GM18526 (cell line): Measurements from ENCODE around the gene SYTL1.

Experiments used
- POLR2A ChIP-seq: IDR thresholded peaks from 3 replicates; pipeline ENCODE4 v1.6.1; 2011; ENCODE audit not compliant: insufficient read length; ENCODE audit errors: extremely low read depth

The SYTL1 gene

GRCh38 chr1:27379564-27380122, 37.8 kb downstream of the SYTL1 start:
- TF ChIP-seq POLR2A = no peak

DNA sequence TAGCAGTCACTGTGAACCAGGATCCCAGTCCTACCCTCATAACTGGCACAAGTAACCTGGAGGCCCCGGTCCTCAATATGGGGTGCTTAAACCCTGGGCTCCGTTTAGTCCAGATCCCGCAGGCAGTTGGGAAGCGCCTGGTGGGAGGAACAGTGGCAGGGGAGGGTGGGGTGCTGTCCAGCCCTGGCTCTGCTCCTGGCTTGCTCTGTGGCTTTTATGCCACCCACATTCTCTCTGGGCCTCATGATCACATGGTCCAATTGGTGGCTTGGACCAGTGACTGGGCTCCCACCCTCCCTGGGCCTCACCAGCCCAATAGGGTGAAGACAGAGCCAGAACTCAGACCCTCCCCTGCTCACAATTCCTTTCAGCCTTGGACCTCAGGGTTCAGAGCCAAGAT, 38.4 kb downstream of the SYTL1 start:
- no peak for TF ChIP-seq POLR2A

GRCh38 chr1:27380766-27381733, 39.2 kb downstream of the SYTL1 start:
- no peak for TF ChIP-seq POLR2A

GRCh38 chr1:27381969-27382762, 40.3 kb downstream of the SYTL1 start:
- no peak for TF ChIP-seq POLR2A

DNA sequence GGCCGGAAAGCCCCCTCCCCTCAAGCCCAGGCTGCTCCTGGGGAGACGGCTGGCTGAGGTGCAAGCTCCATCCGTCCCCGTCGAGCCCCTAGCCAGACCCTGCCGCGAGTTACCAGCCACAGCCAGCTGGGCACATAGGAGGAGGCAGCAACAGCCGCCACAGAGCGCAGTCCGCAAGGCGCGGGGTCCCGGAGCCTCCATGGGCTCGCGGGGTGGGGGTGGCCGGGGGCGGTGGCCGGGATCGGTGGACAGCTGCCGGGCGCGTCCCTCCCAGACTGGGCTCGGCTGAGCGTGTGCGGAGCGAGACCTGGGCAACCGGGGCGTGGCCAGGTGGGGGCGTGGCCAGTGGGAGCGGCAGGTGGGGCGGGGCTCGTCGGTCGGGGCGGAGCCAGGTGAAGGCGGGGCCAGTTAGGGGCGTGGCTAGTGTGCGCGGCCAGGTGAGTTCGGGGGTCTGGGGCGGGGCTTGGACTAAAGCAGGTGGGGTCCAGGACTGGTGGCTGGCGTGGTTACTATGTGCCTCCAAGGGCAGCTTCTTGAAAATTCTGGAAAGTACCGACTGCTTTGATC, 41.3 kb downstream of the SYTL1 start, which contains the start of gene CD164L2:
Gene CD164L2 (minus strand): TSS at position 295 of the 567 bp plus-strand sequence. CDS start 94 bp downstream, at position 201.
- TF ChIP-seq POLR2A = no peak

GRCh38 chr1:27383661-27384060, 41.8 kb downstream of the SYTL1 start:
- no peak for TF ChIP-seq POLR2A

DNA sequence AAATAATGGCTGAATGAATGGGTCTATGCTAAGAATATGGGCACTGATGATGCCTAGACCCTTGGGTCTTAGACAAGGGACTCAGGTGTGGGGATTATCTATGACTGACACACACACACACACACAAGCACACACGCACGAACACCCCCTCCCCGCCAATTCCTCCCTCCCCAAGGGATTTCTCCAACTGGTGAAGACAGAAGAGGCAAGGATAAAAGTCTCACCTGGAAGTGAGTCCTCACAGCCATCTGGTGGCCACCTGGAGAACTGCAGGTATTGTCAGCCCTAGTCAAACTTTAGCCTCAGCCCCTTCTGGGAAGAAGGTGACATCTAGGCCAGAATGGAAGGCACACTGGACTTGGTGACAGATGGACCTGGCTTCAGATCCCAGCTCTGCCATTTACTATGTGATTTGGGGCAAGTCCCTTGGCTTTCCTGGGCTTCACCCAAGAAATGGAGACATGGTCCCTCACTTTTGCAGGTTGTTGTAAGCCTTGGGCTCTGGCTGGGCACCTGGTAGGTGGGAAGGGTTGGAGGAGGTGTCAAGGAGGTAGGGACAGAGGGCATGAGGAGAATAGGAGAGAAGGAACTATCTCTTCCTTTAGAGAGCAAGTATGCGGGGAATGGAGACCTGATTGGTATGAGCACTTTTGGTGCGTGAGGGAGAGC, 46.6 kb downstream of the SYTL1 start:
- no peak for TF ChIP-seq POLR2A

GRCh38 chr1:27391511-27392095, 49.8 kb downstream of the SYTL1 start:
- no peak for TF ChIP-seq POLR2A

DNA sequence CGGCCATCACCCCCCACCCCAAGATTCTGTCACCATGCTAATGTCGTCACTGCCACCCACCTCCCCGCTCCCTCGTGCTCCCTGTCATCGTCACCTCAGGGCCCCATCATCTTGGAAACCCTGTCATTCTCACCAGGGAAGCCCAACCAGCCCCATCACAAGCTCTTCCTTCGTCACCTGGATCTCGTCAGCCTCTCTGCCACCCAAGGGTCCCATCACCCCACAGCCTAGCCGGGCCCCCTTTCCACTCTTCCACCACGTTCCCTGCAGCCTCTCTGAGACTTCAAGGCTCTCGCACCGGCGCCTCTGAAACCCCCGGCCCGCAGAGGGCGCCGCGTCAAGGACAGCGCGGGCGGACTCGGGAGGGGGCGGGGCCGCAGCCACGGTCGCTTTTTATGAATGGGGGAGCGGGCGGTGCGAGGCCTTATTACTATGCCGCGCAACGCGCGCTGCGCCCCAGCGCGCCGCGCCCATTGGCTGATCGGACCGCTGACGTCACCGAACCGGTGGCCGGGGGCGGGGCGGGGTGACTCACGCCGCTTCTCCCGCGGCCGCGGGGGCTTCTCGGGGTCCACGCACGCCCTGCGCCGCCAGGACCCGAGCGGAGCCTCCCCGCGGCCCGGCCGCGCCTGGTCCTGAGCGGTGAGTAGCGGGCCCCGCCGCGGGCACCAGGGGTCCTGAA, 50.4 kb downstream of the SYTL1 start, which contains the start of gene GPR3:
Gene GPR3 (plus strand): TSS at position 527 of the 682 bp plus-strand sequence. CDS start 1,177 bp downstream, outside the sequence.
- peak; percentile 33 for TF ChIP-seq POLR2A

- no peak for TF ChIP-seq POLR2A
Measured at GRCh38 chr1:27392778-27393635, 51.2 kb downstream of the SYTL1 start.

GRCh38 chr1:27393641-27394281, 51.9 kb downstream of the SYTL1 start:
- no peak for TF ChIP-seq POLR2A

- TF ChIP-seq POLR2A = no peak
Measured at GRCh38 chr1:27394282-27394658, 52.4 kb downstream of the SYTL1 start.
